Natural killer cell (primary cell): ENCODE measurements around the gene PRDX2. TPM values are rescaled to one million over a fixed set of nuclear protein-coding genes. Genes with fewer than 3 reads are reported as not detected.

ENCODE experiments used
- ATAC-seq, 3 donors: fragments of 150-1000 bp in 2 of 3; fragments of 200-7000 bp in 1 of 3; cut with Tn5 transposase; 1 replicate in 1 of 3; 2 replicates in 2 of 3; pipeline ENCODE4 v1.10.0; 2021; ENCODE audit warnings: mild to moderate bottlenecking in 2 of 3, moderate library complexity in 2 of 3
- DNase-seq, 2 donors: peaks; one replicate each; pipeline versions ENCODE4 v3.0.0 to v3.0.0-alpha.2; 2013 to 2021; ENCODE audit warnings: mixed read lengths in 1 of 2
- H3K27ac ChIP-seq: one replicate; pipeline ENCODE4 v1.5.1; 2013; ENCODE audit warnings: mild to moderate bottlenecking, low read length
- H3K27me3 ChIP-seq: one replicate; pipeline ENCODE4 v1.6.1; 2013; ENCODE audit warnings: low read length; ENCODE audit not compliant: control insufficient read depth, insufficient read depth
- H3K36me3 ChIP-seq: one replicate; pipeline ENCODE4 v1.6.1; 2013; ENCODE audit warnings: low read length; ENCODE audit not compliant: control insufficient read depth, insufficient read depth
- H3K4me1 ChIP-seq: one replicate; pipeline ENCODE4 v1.6.1; 2013; ENCODE audit warnings: low read length; ENCODE audit not compliant: control insufficient read depth, insufficient read depth
- H3K4me3 ChIP-seq: one replicate; pipeline ENCODE4 v1.5.1; 2013; ENCODE audit warnings: low read length
- H3K9me3 ChIP-seq: one replicate; pipeline ENCODE4 v1.6.1; 2013; ENCODE audit warnings: low read length; ENCODE audit not compliant: control insufficient read depth, insufficient read depth
- H3K27ac Mint-ChIP-seq, 2 donors: one replicate each; pipeline ENCODE4 v1.8.0; 2022; ENCODE audit warnings: mild to moderate bottlenecking in 2 of 2, mixed read lengths in 2 of 2, moderate library complexity in 1 of 2
- H3K27me3 Mint-ChIP-seq, 2 donors: one replicate each; pipeline ENCODE4 v1.8.0; 2022; ENCODE audit warnings: low read depth in 2 of 2, mixed read lengths in 2 of 2
- H3K36me3 Mint-ChIP-seq: one replicate; pipeline ENCODE4 v1.8.0; 2022; ENCODE audit warnings: mixed read lengths
- H3K4me1 Mint-ChIP-seq, 2 donors: one replicate each; pipeline ENCODE4 v1.8.0; 2022; ENCODE audit warnings: mixed read lengths in 2 of 2
- H3K4me3 Mint-ChIP-seq: one replicate; pipeline ENCODE4 v1.8.0; 2022; ENCODE audit warnings: mild to moderate bottlenecking, moderate library complexity, mixed read lengths
- H3K9me3 Mint-ChIP-seq, 2 donors: one replicate each; pipeline ENCODE4 v1.8.0; 2022; ENCODE audit warnings: mixed read lengths in 2 of 2
- WGBS: methylation state at CpG from one replicate; pipeline ENCODE4 v1.1.7; 2013; ENCODE audit warnings: missing lambda C conversion rate; ENCODE audit not compliant: insufficient coverage; 5-methylcytosine and 5-hydroxymethylcytosine counted together
- intact Hi-C: fragments of 100-400 bp; cut with micrococcal nuclease; formaldehyde crosslinking; loops from one replicate; pipeline ENCODE4 v1.14.2; 2022
- total RNA-seq, 4 donors: library from RNA; stranded (reverse); fragments of 120-200 nt in 1 of 4; gene quantifications; one replicate each; pipeline versions ENCODE4 v1.2.3 to v1.2.4, GENCODE V29; 2013 to 2022
- TF ChIP-seq, protein P1 (sequence below): fragments of 200-600 bp; IDR thresholded peaks from one replicate; pipeline ENCODE4 v1.8.0; 2022; ENCODE audit warnings: antibody characterized with exemption

PRDX2 gene
- total RNA-seq, 3 donors from 2014 or later (not counting 1 experiment from before 2014, with no cell fraction given) = 28.8 to 67.1 (median 66.9) TPM

DNA sequence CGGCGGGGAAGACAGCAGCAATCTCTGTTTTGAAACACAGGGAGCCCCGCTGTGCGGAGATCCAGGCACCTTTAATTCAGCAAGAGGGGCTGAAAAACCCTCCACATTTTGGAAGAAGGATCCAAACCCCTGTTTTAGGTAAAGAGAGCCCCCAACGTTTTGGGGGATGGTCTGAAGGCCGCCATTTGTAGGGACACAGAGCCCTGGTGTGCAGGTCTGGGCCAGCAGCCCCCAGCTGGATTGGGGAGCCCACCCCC, 22.8 kb downstream of the PRDX2 start:
- no peaks in the 10 kb centered on the region for H3K9me3 ChIP-seq
- Mint-ChIP-seq H3K27me3 (no peaks in the 10 kb centered on the region), H3K27ac (peak overlapping the region; percentile 83 to 90), H3K9me3 (no peaks in the 10 kb centered on the region), H3K4me3 (peak overlapping the region; percentile 86), H3K36me3 (no peaks in the 10 kb centered on the region), H3K4me1 (peaks cover 16 to 36% of the 10 kb centered on the region in 2 donors)
- TF ChIP-seq, protein P1, sequence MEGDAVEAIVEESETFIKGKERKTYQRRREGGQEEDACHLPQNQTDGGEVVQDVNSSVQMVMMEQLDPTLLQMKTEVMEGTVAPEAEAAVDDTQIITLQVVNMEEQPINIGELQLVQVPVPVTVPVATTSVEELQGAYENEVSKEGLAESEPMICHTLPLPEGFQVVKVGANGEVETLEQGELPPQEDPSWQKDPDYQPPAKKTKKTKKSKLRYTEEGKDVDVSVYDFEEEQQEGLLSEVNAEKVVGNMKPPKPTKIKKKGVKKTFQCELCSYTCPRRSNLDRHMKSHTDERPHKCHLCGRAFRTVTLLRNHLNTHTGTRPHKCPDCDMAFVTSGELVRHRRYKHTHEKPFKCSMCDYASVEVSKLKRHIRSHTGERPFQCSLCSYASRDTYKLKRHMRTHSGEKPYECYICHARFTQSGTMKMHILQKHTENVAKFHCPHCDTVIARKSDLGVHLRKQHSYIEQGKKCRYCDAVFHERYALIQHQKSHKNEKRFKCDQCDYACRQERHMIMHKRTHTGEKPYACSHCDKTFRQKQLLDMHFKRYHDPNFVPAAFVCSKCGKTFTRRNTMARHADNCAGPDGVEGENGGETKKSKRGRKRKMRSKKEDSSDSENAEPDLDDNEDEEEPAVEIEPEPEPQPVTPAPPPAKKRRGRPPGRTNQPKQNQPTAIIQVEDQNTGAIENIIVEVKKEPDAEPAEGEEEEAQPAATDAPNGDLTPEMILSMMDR = no peak
- H3K36me3 ChIP-seq = no peaks in the 10 kb centered on the region
- ATAC-seq (no peak), DNase-seq (no peak)
- WGBS = 72% methylated on average over 6 of the region's 6 CpGs
- peaks cover 68% of the 10 kb centered on the region for H3K4me1 ChIP-seq
- intact Hi-C loops = no loop called here
- peak overlapping the region; percentile 85 for H3K27ac ChIP-seq
- H3K4me3 ChIP-seq = no peak overlapping the region
- no peaks in the 10 kb centered on the region for H3K27me3 ChIP-seq

DNA sequence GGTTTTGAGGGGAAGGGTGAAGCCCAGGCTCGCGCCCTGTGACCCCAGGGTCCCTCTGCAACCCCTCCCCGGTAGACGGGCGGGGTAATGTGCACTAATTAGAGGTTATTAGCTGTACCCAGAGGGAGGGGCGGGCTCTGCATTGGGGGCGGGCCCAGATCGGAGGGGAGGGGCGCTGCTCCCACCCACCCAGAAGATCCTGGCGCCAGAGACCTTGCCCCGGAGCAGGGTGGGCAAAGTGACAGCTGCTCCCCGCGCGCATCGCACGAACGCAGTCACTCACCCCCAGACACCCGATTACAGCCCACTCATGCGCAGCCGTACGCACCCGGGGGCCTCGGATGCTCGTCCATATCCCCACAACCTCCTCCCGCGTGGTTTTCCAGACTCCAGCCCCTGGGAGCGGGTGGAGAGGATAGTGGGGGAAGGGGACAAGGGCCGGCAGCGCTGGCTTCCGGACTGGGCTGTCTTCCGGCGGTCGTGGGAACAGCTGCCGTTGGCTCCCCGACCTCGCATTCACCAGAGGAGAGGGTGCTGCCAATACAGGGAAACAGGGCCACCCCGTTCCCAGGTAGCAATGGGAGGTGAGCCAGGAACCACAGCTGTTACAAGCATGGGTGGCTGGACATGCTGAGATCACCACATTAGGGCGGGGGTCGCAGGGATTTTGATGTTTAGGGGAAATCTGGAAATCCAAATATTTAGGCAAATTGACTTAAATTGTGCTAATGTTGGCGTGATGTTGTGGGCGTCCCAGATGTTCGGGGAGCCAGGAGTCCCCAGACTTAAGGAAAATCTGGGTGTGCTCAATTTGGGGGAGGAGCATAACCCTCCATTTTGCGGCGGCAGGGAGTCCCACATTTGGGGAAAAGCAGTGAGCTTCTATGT, 23.3 kb downstream of the PRDX2 start:
- intact Hi-C loops = no loop called here
- Histone ChIP-seq H3K9me3 (no peaks in the 10 kb centered on the region), H3K27me3 (no peaks in the 10 kb centered on the region), H3K4me1 (peaks cover 62% of the 10 kb centered on the region), H3K36me3 (no peaks in the 10 kb centered on the region), H3K27ac (peak overlapping the region; percentile 85), H3K4me3 (peak overlapping the region; percentile 65)
- TF ChIP-seq, protein P1 = no peak
- DNase-seq = peak; percentile 43 to 67
- no peaks in the 10 kb centered on the region for H3K27me3 Mint-ChIP-seq
- no peaks in the 10 kb centered on the region for H3K36me3 Mint-ChIP-seq
- no peak for ATAC-seq
- peak overlapping the region; percentile 86 for H3K4me3 Mint-ChIP-seq
- peak overlapping the region; percentile 83 to 90 for H3K27ac Mint-ChIP-seq
- peaks cover 16 to 36% of the 10 kb centered on the region in 2 donors for H3K4me1 Mint-ChIP-seq
- WGBS = 5% methylated on average over 37 of the region's 44 CpGs
- H3K9me3 Mint-ChIP-seq = no peaks in the 10 kb centered on the region

DNA sequence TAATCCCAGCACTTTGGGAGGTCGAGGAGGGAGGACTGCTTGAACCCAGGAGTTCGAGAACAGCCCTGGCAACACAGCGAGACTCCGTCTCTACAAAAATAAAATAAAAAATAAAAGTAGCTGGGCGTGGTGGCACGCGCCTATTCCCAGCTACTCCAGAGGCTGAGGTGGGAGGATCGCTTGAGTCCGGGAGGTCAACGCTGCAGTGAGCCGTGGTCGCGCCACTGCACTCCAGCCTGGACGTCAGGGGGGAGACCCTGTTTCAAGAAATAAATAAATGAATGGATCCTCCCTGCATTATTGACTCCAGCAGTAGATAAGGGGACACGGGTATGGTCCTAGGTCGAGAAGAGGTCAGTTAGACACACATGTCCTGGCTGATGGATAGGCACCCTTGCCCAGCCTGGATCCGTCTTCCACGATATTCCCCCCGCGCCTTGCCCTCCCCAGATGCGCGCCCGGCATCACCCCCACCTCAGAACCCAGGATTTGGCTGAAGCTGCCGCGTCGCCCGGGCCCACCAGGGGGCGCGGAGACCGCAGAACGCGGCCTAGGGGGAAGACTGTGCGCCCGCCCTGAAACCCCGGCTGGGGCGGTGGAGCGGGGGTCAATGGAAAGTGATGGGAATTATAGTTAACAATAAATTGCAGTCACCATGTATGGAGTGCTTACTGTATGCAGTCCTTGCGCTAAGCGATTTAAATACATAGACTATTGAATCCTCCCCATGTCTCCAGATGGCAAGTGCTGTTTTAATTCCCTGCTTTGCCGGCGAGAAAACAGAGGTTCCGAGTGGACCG, 24.2 kb downstream of the PRDX2 start:
- intact Hi-C loops = loop anchor here (1.0 kb wide), 1 partner anchor 19 kb away; no protein-coding TSS in a partner anchor
- no peaks in the 10 kb centered on the region for H3K36me3 Mint-ChIP-seq
- H3K9me3 Mint-ChIP-seq = no peaks in the 10 kb centered on the region
- TF ChIP-seq, protein P1 = peak; percentile 96
- Histone ChIP-seq H3K27me3 (no peaks in the 10 kb centered on the region), H3K27ac (peak overlapping the region; percentile 85), H3K4me1 (peaks cover 54% of the 10 kb centered on the region), H3K36me3 (no peaks in the 10 kb centered on the region), H3K9me3 (no peaks in the 10 kb centered on the region), H3K4me3 (peak overlapping the region; percentile 65)
- ATAC-seq (peak; percentile 25 to 40 (median 30)), DNase-seq (peak; percentile 83 to 90)
- peak overlapping the region; percentile 86 for H3K4me3 Mint-ChIP-seq
- WGBS = 12% methylated on average over 43 of the region's 43 CpGs
- H3K4me1 Mint-ChIP-seq = peaks cover 16 to 36% of the 10 kb centered on the region in 2 donors
- H3K27me3 Mint-ChIP-seq = no peaks in the 10 kb centered on the region
- peak overlapping the region; percentile 83 to 90 for H3K27ac Mint-ChIP-seq
